Kidney epithelial cell (primary cell): ENCODE data around the gene CDK14. TPM values are rescaled to one million over a fixed set of nuclear protein-coding genes. Genes with fewer than 3 reads are reported as not detected.

Experiments
- DNase-seq: peaks from one replicate; pipeline ENCODE4 v3.0.0-alpha.2; 2010; ENCODE audit warnings: low read depth
- H3K27me3 ChIP-seq: 2 replicates; pipeline ENCODE4 v1.6.0; 2011; ENCODE audit warnings: low read length; ENCODE audit not compliant: control insufficient read depth, insufficient read depth
- H3K36me3 ChIP-seq: 2 replicates; pipeline ENCODE4 v1.5.1; 2011; ENCODE audit warnings: low read length; ENCODE audit not compliant: control insufficient read depth, insufficient read depth
- H3K4me3 ChIP-seq: 2 replicates; pipeline ENCODE4 v1.5.1; 2011; ENCODE audit warnings: low read depth, mild to moderate bottlenecking, control low read depth, low read length
- total RNA-seq: library from RNA; depleted of rRNA; stranded (reverse); fragments of >200 nt; gene quantifications from 2 replicates; pipeline ENCODE4 v1.2.3, GENCODE V29; 2015
- TF ChIP-seq, protein P1 (sequence below): IDR thresholded peaks from 2 replicates; pipeline ENCODE4 v1.5.1; 2011; ENCODE audit warnings: mild to moderate bottlenecking, moderate library complexity, low read length, control low read depth, inconsistent platforms; ENCODE audit not compliant: insufficient read depth, poor library complexity, severe bottlenecking

CDK14 gene
- total RNA-seq, 1 donor from 2014 or later, result 18.2 TPM

DNA sequence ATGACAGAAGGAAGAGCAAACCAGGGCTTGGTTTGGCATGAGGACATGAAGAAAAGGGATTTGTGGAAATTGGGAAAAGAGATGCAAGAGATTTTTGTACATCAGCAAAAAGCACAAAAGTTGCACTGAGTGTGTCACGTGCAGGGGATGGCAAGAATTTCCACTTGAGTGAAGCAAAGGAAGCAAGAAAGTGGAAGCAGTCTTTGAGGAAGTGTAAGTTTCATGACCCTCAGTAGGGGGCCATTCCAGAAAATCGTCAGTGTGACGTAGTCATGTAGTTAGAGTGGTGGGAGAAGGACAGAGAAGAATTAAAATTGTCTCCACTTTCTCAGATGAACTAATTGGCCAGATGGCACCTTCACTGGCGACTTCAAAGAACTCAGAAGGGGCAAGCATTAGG, 544.9 kb downstream of the CDK14 start:
- TF ChIP-seq, protein P1, sequence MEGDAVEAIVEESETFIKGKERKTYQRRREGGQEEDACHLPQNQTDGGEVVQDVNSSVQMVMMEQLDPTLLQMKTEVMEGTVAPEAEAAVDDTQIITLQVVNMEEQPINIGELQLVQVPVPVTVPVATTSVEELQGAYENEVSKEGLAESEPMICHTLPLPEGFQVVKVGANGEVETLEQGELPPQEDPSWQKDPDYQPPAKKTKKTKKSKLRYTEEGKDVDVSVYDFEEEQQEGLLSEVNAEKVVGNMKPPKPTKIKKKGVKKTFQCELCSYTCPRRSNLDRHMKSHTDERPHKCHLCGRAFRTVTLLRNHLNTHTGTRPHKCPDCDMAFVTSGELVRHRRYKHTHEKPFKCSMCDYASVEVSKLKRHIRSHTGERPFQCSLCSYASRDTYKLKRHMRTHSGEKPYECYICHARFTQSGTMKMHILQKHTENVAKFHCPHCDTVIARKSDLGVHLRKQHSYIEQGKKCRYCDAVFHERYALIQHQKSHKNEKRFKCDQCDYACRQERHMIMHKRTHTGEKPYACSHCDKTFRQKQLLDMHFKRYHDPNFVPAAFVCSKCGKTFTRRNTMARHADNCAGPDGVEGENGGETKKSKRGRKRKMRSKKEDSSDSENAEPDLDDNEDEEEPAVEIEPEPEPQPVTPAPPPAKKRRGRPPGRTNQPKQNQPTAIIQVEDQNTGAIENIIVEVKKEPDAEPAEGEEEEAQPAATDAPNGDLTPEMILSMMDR, result no peak

DNA sequence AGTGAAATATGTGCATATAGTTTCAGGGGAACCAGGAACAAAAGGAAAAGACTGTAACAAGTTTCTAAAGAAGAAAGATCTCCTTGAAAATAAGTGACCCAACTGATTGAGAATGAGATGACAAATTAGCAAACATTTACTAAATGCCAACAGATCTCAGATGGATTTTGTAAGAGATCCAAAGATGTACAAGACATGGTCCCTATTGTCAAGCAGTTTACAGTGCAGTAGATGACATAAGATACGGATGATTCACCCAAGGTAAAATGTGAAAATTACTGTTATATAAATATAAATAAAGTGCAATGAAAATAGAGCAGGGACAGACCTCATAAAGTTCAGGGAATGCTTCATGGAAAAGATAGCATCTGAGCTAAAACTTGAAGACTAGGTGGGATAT, 546.6 kb downstream of the CDK14 start:
- TF ChIP-seq, protein P1, result no peak
- Histone ChIP-seq H3K4me3 (no peak overlapping the region), H3K36me3 (no peaks in the 10 kb centered on the region)

More for the DNA sequence above, 544.9 kb downstream of the CDK14 start:
- no peaks in the 10 kb centered on the region for H3K36me3 ChIP-seq
- H3K4me3 ChIP-seq, result no peak overlapping the region
- DNase-seq, result no peak
- no peaks in the 10 kb centered on the region for H3K27me3 ChIP-seq

DNA sequence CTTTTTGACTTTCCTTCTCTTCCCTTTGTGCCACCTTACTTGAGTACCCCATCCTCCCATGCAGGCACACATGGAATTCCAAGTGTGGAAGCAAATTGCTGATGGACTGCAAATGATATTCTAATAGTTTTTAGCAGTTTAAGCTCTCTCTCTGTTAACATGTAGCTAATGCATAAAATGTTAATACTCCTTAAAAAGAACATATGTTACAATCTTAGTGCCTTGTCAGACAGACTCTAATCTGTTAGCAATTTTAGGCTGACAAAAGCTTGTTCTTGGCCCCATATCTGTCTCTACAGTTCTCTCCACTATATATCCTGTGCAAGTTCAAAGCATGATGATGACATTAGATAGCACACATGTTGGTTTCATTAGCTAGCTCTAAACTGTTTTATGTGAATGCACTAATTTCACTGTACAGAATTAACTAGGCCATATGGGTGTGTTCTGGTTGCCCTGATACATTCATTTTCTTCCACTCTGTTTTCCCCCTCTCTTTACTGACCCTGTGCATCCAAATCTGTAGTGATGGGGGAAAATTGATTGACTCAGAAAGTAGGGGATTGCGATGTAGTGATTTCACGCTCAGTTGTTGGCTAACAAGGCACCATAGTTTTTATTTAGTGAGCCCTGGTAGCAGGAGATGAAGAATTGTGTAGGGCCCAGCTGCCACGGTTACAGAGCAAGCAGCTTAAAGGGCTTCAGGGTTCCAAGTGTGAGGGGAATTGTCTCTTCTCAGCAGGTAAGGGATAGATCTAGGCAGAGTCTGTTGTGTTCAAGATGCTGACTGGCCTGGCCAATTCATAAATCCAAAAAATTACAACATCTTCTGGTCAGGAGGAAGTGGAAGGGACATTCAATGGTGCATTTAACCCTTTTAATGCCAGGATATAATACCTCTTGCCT, 553.5 kb downstream of the CDK14 start:
- no peak for DNase-seq
- Histone ChIP-seq H3K36me3 (no peaks in the 10 kb centered on the region), H3K4me3 (no peak overlapping the region), H3K27me3 (no peaks in the 10 kb centered on the region)
- TF ChIP-seq, protein P1, result no peak

More for the DNA sequence above, 546.6 kb downstream of the CDK14 start:
- no peak for DNase-seq
- H3K27me3 ChIP-seq, result no peaks in the 10 kb centered on the region

DNA sequence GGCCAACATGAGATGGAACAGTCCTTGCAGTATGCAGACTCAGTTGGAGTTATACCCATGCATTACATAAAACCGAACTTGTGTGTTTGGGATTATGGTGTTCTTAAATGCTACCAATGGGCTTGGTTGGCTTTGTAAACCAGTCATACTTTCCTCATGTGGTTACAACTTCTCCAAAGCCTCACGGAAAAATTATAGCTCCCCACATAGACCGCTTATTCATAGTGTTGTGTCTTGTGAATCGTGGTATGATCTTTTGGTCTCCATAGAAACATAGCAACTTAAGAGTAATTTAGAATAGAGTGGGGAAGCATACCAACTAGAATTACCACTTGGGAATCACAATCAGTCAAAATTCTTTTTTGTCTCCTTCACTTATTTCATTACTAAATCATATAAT, 555.8 kb downstream of the CDK14 start:
- Histone ChIP-seq H3K4me3 (no peak overlapping the region), H3K27me3 (no peaks in the 10 kb centered on the region), H3K36me3 (no peaks in the 10 kb centered on the region)
- TF ChIP-seq, protein P1, result no peak
- no peak for DNase-seq

- DNase-seq, result no peak
These were observed 560.4 kb downstream of the CDK14 start for GRCh38 chr7:91156316-91157185.

More at GRCh38 chr7:91156316-91157185, 560.4 kb downstream of the CDK14 start:
- TF ChIP-seq, protein P1, result no peak
- no peaks in the 10 kb centered on the region for H3K36me3 ChIP-seq
- no peaks in the 10 kb centered on the region for H3K27me3 ChIP-seq
- H3K4me3 ChIP-seq, result no peak overlapping the region
